ENCODE results near the gene TACSTD2.
"Not testable (repeated sequence)": the region's sequence is repeated elsewhere in the genome, so short reads cannot be mapped to it uniquely, and the experiment has no call there.

TACSTD2 gene

DNA sequence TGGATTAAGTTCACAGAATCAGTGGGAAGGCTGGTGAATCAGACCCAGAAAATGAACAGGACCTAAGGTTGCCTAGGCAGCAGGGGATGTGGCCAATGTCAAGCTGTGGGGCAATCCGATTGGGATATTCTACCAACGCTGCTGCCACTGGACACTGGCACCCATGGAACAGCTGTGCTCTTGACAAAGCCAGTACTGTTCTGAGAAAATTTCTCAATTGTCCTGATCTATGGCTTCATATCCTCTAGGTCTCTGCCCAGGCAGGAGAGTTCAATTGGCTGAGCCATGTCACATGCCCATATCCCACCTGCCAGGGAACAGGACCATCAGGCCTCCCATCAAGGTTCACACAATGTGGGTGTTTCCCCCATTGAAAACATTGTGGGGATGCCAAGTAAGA, 6.2 kb downstream of the TACSTD2 start:
- H3K9me3 ChIP-seq (ENCODE audit: control insufficient read depth in 1 of 2, low read length in 2 of 2) = no peaks in the 10 kb centered on the region
- H3K27me3 ChIP-seq (ENCODE audit: control insufficient read depth in 1 of 2, insufficient read depth in 2 of 2, low read length in 2 of 2) = peaks cover 6 to 11% of the 10 kb centered on the region in 2 donors
- peaks cover 10% of the 10 kb centered on the region in 2 donors for H3K4me1 ChIP-seq (ENCODE audit: control insufficient read depth in 1 of 2, insufficient read depth in 2 of 2, low read length in 2 of 2)
- no peaks in the 10 kb centered on the region for H3K36me3 ChIP-seq (ENCODE audit: control insufficient read depth in 1 of 2, insufficient read depth in 2 of 2, low read length in 2 of 2)
- no peak overlapping the region for H3K9ac ChIP-seq (ENCODE audit: low read depth in 1 of 2, low read length in 2 of 2)
- H3K4me3 ChIP-seq (ENCODE audit: low read depth in 1 of 2, low read length in 2 of 2) = no peak overlapping the region
- no peak overlapping the region for H3K27ac ChIP-seq (ENCODE audit: low read depth, low read length)

DNA sequence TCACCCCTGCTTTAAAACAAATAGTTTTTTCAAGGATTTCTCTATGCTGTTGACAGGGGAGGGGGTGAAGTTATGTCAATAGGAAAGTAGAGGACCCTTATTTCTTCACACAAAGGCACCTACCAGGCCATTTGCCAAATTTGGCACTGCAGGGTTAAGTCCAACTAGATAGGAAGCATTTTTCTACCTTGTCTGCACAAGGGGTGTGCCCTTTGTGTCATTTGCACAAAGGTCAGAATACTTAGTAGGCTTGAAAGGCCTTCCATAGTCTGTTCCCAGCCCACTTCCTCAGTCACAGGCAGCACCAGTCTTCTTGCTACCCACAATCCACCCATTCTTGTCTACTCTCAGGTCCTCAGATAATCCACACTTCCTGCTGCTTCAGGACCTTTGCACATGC, 7.0 kb downstream of the TACSTD2 start:
- Histone ChIP-seq H3K4me1 (ENCODE audit: control insufficient read depth in 1 of 2, insufficient read depth in 2 of 2, low read length in 2 of 2) (peaks cover 10% of the 10 kb centered on the region in 2 donors), H3K27me3 (ENCODE audit: control insufficient read depth in 1 of 2, insufficient read depth in 2 of 2, low read length in 2 of 2) (peaks cover 0 to 6% of the 10 kb centered on the region in 2 donors), H3K4me3 (ENCODE audit: low read depth in 1 of 2, low read length in 2 of 2) (no peak overlapping the region), H3K36me3 (ENCODE audit: control insufficient read depth in 1 of 2, insufficient read depth in 2 of 2, low read length in 2 of 2) (no peaks in the 10 kb centered on the region), H3K9ac (ENCODE audit: low read depth in 1 of 2, low read length in 2 of 2) (no peak overlapping the region), H3K9me3 (ENCODE audit: control insufficient read depth in 1 of 2, low read length in 2 of 2) (no peaks in the 10 kb centered on the region), H3K27ac (ENCODE audit: low read depth, low read length) (no peak overlapping the region)

DNA sequence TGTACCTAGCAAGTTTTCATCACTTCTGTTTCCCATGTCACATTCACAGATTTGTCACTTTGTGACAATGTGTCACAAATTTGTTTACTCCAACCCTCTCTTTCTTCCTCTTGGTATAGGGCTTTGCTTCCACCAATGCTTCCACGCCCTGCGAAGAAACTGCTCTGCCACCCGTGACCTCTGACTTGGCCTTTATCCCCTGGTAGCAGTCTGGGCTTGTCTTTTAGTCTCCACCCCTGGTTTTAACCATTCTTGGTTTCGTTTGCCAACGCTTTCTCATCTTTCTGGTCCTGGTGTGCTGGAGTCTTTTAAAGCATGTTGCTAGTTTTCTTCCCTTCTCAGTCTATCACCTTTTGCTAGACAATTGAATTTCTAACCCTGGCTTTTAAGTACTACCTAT, 8.1 kb downstream of the TACSTD2 start:
- Histone ChIP-seq H3K27ac (ENCODE audit: low read depth, low read length) (no peak overlapping the region), H3K4me1 (ENCODE audit: control insufficient read depth in 1 of 2, insufficient read depth in 2 of 2, low read length in 2 of 2) (peaks cover 7 to 10% of the 10 kb centered on the region in 2 donors), H3K9me3 (ENCODE audit: control insufficient read depth in 1 of 2, low read length in 2 of 2) (no peaks in the 10 kb centered on the region), H3K27me3 (ENCODE audit: control insufficient read depth in 1 of 2, insufficient read depth in 2 of 2, low read length in 2 of 2) (peaks cover 0 to 6% of the 10 kb centered on the region in 2 donors), H3K36me3 (ENCODE audit: control insufficient read depth in 1 of 2, insufficient read depth in 2 of 2, low read length in 2 of 2) (no peaks in the 10 kb centered on the region), H3K4me3 (ENCODE audit: low read depth in 1 of 2, low read length in 2 of 2) (no peak overlapping the region), H3K9ac (ENCODE audit: low read depth in 1 of 2, low read length in 2 of 2) (no peak overlapping the region)

- no peak overlapping the region for H3K4me3 ChIP-seq (ENCODE audit: low read depth in 1 of 2, low read length in 2 of 2)
- H3K27me3 ChIP-seq (ENCODE audit: control insufficient read depth in 1 of 2, insufficient read depth in 2 of 2, low read length in 2 of 2) = peaks cover 0 to 6% of the 10 kb centered on the region in 2 donors
- H3K27ac ChIP-seq (ENCODE audit: low read depth, low read length) = no peak overlapping the region
- H3K9me3 ChIP-seq (ENCODE audit: control insufficient read depth in 1 of 2, low read length in 2 of 2) = no peaks in the 10 kb centered on the region
- no peak overlapping the region for H3K9ac ChIP-seq (ENCODE audit: low read depth in 1 of 2, low read length in 2 of 2)
- peaks cover 1 to 9% of the 10 kb centered on the region in 2 donors for H3K4me1 ChIP-seq (ENCODE audit: control insufficient read depth in 1 of 2, insufficient read depth in 2 of 2, low read length in 2 of 2)
- no peaks in the 10 kb centered on the region for H3K36me3 ChIP-seq (ENCODE audit: control insufficient read depth in 1 of 2, insufficient read depth in 2 of 2, low read length in 2 of 2)
Measured at GRCh38 chr1:58568271-58568860, 8.7 kb downstream of the TACSTD2 start.

GRCh38 chr1:58566339-58566738, 10.7 kb downstream of the TACSTD2 start:
- H3K4me1 ChIP-seq (ENCODE audit: control insufficient read depth in 1 of 2, insufficient read depth in 2 of 2, low read length in 2 of 2) = peaks cover 0 to 4% of the 10 kb centered on the region in 2 donors

GRCh38 chr1:58563715-58564114, 13.3 kb downstream of the TACSTD2 start:
- not testable (repeated sequence) for H3K36me3 ChIP-seq (ENCODE audit: control insufficient read depth in 1 of 2, insufficient read depth in 2 of 2, low read length in 2 of 2); H3K27ac ChIP-seq (ENCODE audit: low read depth, low read length); H3K4me3 ChIP-seq (ENCODE audit: low read depth in 1 of 2, low read length in 2 of 2); H3K4me1 ChIP-seq (ENCODE audit: control insufficient read depth in 1 of 2, insufficient read depth in 2 of 2, low read length in 2 of 2); H3K9me3 ChIP-seq (ENCODE audit: control insufficient read depth in 1 of 2, low read length in 2 of 2); H3K9ac ChIP-seq (ENCODE audit: low read depth in 1 of 2, low read length in 2 of 2); H3K27me3 ChIP-seq (ENCODE audit: control insufficient read depth in 1 of 2, insufficient read depth in 2 of 2, low read length in 2 of 2)

More at GRCh38 chr1:58566339-58566738, 10.7 kb downstream of the TACSTD2 start:
- Histone ChIP-seq H3K27me3 (ENCODE audit: control insufficient read depth in 1 of 2, insufficient read depth in 2 of 2, low read length in 2 of 2) (peaks cover 0 to 1% of the 10 kb centered on the region in 2 donors), H3K36me3 (ENCODE audit: control insufficient read depth in 1 of 2, insufficient read depth in 2 of 2, low read length in 2 of 2) (no peaks in the 10 kb centered on the region), H3K4me3 (ENCODE audit: low read depth in 1 of 2, low read length in 2 of 2) (no peak overlapping the region), H3K27ac (ENCODE audit: low read depth, low read length) (no peak overlapping the region), H3K9ac (ENCODE audit: low read depth in 1 of 2, low read length in 2 of 2) (no peak overlapping the region), H3K9me3 (ENCODE audit: control insufficient read depth in 1 of 2, low read length in 2 of 2) (no peaks in the 10 kb centered on the region)

- H3K9ac ChIP-seq (ENCODE audit: low read depth in 1 of 2, low read length in 2 of 2) = no peak overlapping the region
- H3K36me3 ChIP-seq (ENCODE audit: control insufficient read depth in 1 of 2, insufficient read depth in 2 of 2, low read length in 2 of 2) = no peaks in the 10 kb centered on the region
- H3K4me1 ChIP-seq (ENCODE audit: control insufficient read depth in 1 of 2, insufficient read depth in 2 of 2, low read length in 2 of 2) = no peaks in the 10 kb centered on the region
- no peaks in the 10 kb centered on the region for H3K9me3 ChIP-seq (ENCODE audit: control insufficient read depth in 1 of 2, low read length in 2 of 2)
- no peak overlapping the region for H3K4me3 ChIP-seq (ENCODE audit: low read depth in 1 of 2, low read length in 2 of 2)
- no peak overlapping the region for H3K27ac ChIP-seq (ENCODE audit: low read depth, low read length)
- no peaks in the 10 kb centered on the region for H3K27me3 ChIP-seq (ENCODE audit: control insufficient read depth in 1 of 2, insufficient read depth in 2 of 2, low read length in 2 of 2)
Measured at GRCh38 chr1:58561633-58562032, 15.4 kb downstream of the TACSTD2 start.

GRCh38 chr1:58555393-58555792, 21.7 kb downstream of the TACSTD2 start:
- Histone ChIP-seq H3K27me3 (ENCODE audit: control insufficient read depth in 1 of 2, insufficient read depth in 2 of 2, low read length in 2 of 2) (no peaks in the 10 kb centered on the region), H3K4me3 (ENCODE audit: low read depth in 1 of 2, low read length in 2 of 2) (no peak overlapping the region), H3K36me3 (ENCODE audit: control insufficient read depth in 1 of 2, insufficient read depth in 2 of 2, low read length in 2 of 2) (no peaks in the 10 kb centered on the region), H3K9me3 (ENCODE audit: control insufficient read depth in 1 of 2, low read length in 2 of 2) (no peaks in the 10 kb centered on the region), H3K9ac (ENCODE audit: low read depth in 1 of 2, low read length in 2 of 2) (no peak overlapping the region), H3K4me1 (ENCODE audit: control insufficient read depth in 1 of 2, insufficient read depth in 2 of 2, low read length in 2 of 2) (no peaks in the 10 kb centered on the region), H3K27ac (ENCODE audit: low read depth, low read length) (no peak overlapping the region)

DNA sequence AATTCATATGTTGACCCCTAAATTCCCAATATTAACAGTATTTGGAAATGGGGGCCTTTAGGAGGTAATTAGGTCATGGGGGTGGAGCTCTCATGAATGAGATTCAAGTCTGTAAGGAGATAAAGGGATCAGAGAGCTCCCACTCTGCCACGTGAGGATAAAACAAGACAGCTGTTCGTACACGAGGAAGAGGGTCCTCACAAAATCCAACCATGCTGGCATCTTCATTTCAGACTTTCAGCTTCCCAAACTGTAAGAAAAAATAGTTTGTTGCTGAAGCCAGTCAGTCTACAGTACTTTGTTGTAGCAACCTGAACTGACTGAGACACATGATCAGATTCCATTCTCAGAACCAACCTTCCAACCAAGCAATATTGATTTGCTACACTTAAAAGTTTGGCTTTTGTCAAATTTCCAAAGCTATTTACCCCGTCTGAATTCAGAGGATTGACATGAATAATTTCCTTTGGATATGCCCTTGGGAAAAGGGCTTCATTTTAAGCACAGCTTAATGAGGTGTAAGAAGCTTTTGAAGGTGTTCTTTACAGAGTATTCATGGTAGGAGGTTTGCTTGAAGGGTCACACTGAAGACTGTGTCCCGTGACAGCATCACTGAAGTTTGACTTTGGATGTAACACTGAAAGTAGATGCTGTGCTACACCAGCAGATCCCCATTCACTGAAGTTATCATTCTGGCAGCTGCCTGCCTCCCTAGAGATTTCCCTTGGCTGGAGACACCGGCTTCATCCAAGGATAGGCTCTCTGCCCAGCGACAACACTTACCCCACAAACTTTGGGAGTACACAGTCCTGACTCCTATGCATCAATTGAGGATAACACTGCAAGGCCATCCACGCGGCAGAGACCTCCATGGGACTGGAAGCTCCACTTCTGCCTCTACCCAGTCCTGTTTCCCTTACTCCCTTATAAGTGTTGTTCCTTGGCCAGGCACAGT, 25.6 kb downstream of the TACSTD2 start:
- no peak overlapping the region for H3K4me3 ChIP-seq (ENCODE audit: low read depth in 1 of 2, low read length in 2 of 2)
- H3K36me3 ChIP-seq (ENCODE audit: control insufficient read depth in 1 of 2, insufficient read depth in 2 of 2, low read length in 2 of 2) = no peaks in the 10 kb centered on the region
- no peaks in the 10 kb centered on the region for H3K27me3 ChIP-seq (ENCODE audit: control insufficient read depth in 1 of 2, insufficient read depth in 2 of 2, low read length in 2 of 2)
- peaks cover 0 to 3% of the 10 kb centered on the region in 2 donors for H3K4me1 ChIP-seq (ENCODE audit: control insufficient read depth in 1 of 2, insufficient read depth in 2 of 2, low read length in 2 of 2)
- no peaks in the 10 kb centered on the region for H3K9me3 ChIP-seq (ENCODE audit: control insufficient read depth in 1 of 2, low read length in 2 of 2)
- H3K9ac ChIP-seq (ENCODE audit: low read depth in 1 of 2, low read length in 2 of 2) = no peak overlapping the region
- H3K27ac ChIP-seq (ENCODE audit: low read depth, low read length) = no peak overlapping the region

DNA sequence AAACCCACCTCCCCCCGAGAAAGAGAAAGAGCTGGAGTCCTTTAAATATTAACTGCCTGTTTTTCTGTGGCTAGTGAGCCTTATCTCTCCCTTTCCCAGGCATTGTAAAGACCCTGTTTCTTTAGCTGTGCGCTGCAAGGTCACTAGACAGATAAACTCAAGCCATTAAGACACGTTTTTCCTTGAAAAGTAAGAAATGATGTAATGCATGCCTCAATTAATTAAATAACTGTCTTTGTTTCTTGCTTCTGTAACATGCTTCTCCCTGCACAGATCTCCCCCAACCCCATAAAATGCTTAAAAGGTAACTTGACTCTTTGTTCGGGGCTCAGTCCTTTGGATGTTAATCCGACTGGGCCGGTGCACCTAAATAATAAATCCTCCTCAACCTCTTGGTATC, 27.8 kb downstream of the TACSTD2 start:
- not testable (repeated sequence) for H3K9ac ChIP-seq (ENCODE audit: low read depth in 1 of 2, low read length in 2 of 2); H3K27ac ChIP-seq (ENCODE audit: low read depth, low read length); H3K27me3 ChIP-seq (ENCODE audit: control insufficient read depth in 1 of 2, insufficient read depth in 2 of 2, low read length in 2 of 2); H3K36me3 ChIP-seq (ENCODE audit: control insufficient read depth in 1 of 2, insufficient read depth in 2 of 2, low read length in 2 of 2); H3K9me3 ChIP-seq (ENCODE audit: control insufficient read depth in 1 of 2, low read length in 2 of 2); H3K4me3 ChIP-seq (ENCODE audit: low read depth in 1 of 2, low read length in 2 of 2)
- H3K4me1 ChIP-seq (ENCODE audit: control insufficient read depth in 1 of 2, insufficient read depth in 2 of 2, low read length in 2 of 2) = peaks cover 0 to 11% of the 10 kb centered on the region in 2 donors
